Colonic mucosa (tissue), 4 donors: Measurements from ENCODE around the gene ZNF234. TPM values are rescaled to one million over a fixed set of nuclear protein-coding genes. Genes with fewer than 3 reads are reported as not detected.
"Not testable (repeated sequence)": the region's sequence is repeated elsewhere in the genome, so short reads cannot be mapped to it uniquely, and the experiment has no call there.

ENCODE experiments used
- DNase-seq: peaks from one replicate; pipeline ENCODE4 v3.0.0-alpha.2; 2020
- H3K27ac ChIP-seq: fragments of 200-600 bp; one replicate; pipeline ENCODE4 v1.8.0; 2021
- H3K27me3 ChIP-seq: fragments of 200-600 bp; one replicate; pipeline ENCODE4 v1.8.0; 2021
- H3K36me3 ChIP-seq: fragments of 200-600 bp; one replicate; pipeline ENCODE4 v1.8.0; 2021
- H3K4me1 ChIP-seq: fragments of 200-600 bp; one replicate; pipeline ENCODE4 v1.8.0; 2021; ENCODE audit warnings: mild to moderate bottlenecking
- H3K4me3 ChIP-seq: fragments of 200-600 bp; one replicate; pipeline ENCODE4 v1.8.0; 2021
- H3K9ac ChIP-seq, 2 donors: one replicate each; pipeline ENCODE4 v1.7.0; 2013; ENCODE audit warnings: control low read depth in 2 of 2, low read depth in 2 of 2, low read length in 2 of 2
- H3K9me3 ChIP-seq: fragments of 200-600 bp; one replicate; pipeline ENCODE4 v1.8.0; 2021
- intact Hi-C: fragments of 100-400 bp; cut with DNase I; formaldehyde crosslinking; loops from one replicate; pipeline ENCODE4 v1.14.1; 2022
- total RNA-seq, 2 donors: library from RNA; stranded (reverse); fragmentation: NEBNext Ultra II Directional in 1 of 2; extraction: Animal tissue kit (Norgen Biotek cat#: 25700) in 1 of 2; gene quantifications; one replicate each; pipeline ENCODE4 v1.2.1, GENCODE V29; 2021
- TF ChIP-seq, protein P1 (sequence below): fragments of 200-600 bp; IDR thresholded peaks from one replicate; pipeline ENCODE4 v1.8.0; 2022; ENCODE audit warnings: antibody characterized with exemption, mild to moderate bottlenecking
- donor health status: healthy.
- donor health status: DM: no; HTN: no; CAD: no.
- donor health status: DM: no; HTN: no; CAD: no.

The ZNF234 gene
- total RNA-seq, 2 donors from 2014 or later, result 6.3 to 7.5 TPM

DNA sequence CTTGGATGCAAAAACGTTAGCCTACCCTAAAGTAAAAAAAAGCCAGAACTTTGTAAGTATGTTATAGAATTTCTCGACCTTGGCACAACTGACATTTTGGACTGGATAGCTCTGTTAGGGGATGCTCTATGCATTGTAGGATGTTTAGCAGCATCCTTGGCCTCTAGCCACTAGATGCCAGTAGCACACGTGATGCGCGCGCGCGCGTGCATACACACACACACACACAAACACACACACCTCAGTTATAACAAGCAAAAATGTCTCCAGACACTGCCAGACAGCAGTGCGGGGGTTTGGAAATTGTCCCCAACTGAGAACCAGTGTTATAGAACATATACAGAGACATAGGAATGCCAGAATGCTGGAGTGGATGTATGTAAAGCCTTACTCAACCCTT is 40.8 kb downstream of the ZNF234 start:
- TF ChIP-seq, protein P1, sequence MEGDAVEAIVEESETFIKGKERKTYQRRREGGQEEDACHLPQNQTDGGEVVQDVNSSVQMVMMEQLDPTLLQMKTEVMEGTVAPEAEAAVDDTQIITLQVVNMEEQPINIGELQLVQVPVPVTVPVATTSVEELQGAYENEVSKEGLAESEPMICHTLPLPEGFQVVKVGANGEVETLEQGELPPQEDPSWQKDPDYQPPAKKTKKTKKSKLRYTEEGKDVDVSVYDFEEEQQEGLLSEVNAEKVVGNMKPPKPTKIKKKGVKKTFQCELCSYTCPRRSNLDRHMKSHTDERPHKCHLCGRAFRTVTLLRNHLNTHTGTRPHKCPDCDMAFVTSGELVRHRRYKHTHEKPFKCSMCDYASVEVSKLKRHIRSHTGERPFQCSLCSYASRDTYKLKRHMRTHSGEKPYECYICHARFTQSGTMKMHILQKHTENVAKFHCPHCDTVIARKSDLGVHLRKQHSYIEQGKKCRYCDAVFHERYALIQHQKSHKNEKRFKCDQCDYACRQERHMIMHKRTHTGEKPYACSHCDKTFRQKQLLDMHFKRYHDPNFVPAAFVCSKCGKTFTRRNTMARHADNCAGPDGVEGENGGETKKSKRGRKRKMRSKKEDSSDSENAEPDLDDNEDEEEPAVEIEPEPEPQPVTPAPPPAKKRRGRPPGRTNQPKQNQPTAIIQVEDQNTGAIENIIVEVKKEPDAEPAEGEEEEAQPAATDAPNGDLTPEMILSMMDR, result no peak
- no peak for DNase-seq
- H3K9ac ChIP-seq, result no peak overlapping the region
- H3K4me3 ChIP-seq, result no peak overlapping the region
- no peaks in the 10 kb centered on the region for H3K27me3 ChIP-seq
- no peaks in the 10 kb centered on the region for H3K36me3 ChIP-seq
- intact Hi-C loops, result no loop called here
- H3K27ac ChIP-seq, result no peak overlapping the region
- no peaks in the 10 kb centered on the region for H3K4me1 ChIP-seq
- H3K9me3 ChIP-seq, result peaks cover 9% of the 10 kb centered on the region

DNA sequence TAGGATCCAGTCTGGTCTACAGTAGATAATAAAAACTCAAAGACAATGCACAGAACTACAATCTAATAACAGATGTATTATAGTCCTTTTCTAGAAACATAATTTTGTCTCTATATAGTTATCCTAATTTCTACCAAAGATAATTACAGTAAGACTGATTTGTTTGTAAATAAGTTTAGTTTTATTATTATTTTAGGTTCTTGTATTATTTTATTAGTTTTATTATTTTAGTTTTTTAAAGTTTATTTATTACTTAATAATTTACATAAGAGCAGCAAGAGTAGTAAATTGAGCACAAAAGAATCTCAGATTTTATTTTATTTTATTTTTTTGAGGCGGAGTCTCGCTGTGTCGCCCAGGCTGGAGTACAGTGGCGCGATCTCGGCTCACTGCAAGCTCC is 48.7 kb downstream of the ZNF234 start:
- intact Hi-C loops, result no loop called here
- Histone ChIP-seq H3K36me3 (no peaks in the 10 kb centered on the region), H3K4me3 (no peak overlapping the region), H3K4me1 (no peaks in the 10 kb centered on the region), H3K9me3 (peaks cover 9% of the 10 kb centered on the region), H3K27ac (no peak overlapping the region), H3K9ac (no peak overlapping the region), H3K27me3 (no peaks in the 10 kb centered on the region)
- no peak for DNase-seq
- TF ChIP-seq, protein P1, result no peak

DNA sequence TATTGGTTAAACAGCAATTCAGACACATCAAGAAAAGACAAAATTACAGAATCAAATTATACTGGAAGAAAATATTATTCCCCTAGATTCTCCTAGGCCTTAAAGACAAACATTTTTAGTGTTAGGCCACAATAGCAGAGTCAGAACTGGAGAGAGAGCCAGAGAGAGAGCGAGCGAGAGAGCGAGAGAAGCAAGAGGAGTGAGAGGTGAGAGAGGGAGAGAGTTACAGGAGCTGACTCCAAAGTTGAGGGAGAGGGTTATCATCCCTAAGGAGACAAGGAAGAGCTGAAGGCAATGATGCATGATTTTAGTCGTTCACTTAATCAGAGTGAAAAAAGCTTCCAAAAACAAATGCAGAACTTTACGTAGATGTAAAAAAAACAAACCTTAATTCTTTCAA is 50.8 kb downstream of the ZNF234 start:
- intact Hi-C loops, result no loop called here
- Histone ChIP-seq H3K4me1 (no peaks in the 10 kb centered on the region), H3K27ac (no peak overlapping the region), H3K9ac (no peak overlapping the region), H3K4me3 (no peak overlapping the region), H3K9me3 (no peaks in the 10 kb centered on the region), H3K27me3 (no peaks in the 10 kb centered on the region), H3K36me3 (no peaks in the 10 kb centered on the region)
- TF ChIP-seq, protein P1, result no peak
- no peak for DNase-seq

DNA sequence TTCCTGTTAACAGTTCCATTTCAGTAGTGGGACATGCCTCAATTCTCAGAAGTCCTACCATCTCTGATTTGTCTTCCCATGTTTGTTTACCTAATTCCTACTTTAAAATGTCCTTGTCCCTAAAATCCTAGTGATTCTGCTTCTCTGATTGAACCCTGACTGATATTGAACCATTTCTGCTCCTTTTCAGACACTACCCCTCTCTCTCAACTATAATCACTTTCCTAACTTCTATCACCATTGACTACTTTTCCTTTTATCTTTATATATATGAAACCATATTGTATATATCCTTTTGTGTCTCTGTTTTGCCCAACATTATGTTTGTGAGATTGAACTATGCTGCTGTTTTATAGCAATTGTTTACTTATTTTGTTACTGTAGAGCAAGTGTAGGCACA is 55.4 kb downstream of the ZNF234 start:
- H3K9me3 ChIP-seq, result no peaks in the 10 kb centered on the region
- intact Hi-C loops, result no loop called here

DNA sequence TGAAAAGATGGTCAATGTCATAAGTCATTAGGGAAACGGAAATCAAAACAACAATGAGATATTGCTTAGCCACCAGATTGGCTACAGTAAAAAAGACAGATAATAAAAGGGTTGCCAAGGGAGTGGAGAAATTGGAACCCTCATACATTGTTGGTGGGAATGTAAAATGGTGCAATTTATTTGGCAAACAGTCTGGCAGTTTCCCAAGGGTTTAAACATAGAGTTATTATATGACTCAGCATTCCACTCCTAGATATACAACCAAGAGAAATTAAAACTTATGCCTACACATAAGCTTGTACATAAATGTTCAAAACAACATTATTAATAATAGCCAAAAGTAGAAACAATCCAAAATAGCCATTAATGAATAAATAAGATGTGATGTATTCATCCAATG is 61.1 kb downstream of the ZNF234 start:
- H3K27me3 ChIP-seq, result no peaks in the 10 kb centered on the region
- no peak overlapping the region for H3K4me3 ChIP-seq
- no peak overlapping the region for H3K27ac ChIP-seq
- H3K4me1 ChIP-seq, result no peaks in the 10 kb centered on the region
- H3K36me3 ChIP-seq, result no peaks in the 10 kb centered on the region
- no peak for DNase-seq
- no peak overlapping the region for H3K9ac ChIP-seq
- intact Hi-C loops, result no loop called here
- no peaks in the 10 kb centered on the region for H3K9me3 ChIP-seq
- TF ChIP-seq, protein P1, result no peak

More for the DNA sequence above, 55.4 kb downstream of the ZNF234 start:
- Histone ChIP-seq H3K4me1 (no peaks in the 10 kb centered on the region), H3K27ac (no peak overlapping the region), H3K4me3 (no peak overlapping the region), H3K9ac (no peak overlapping the region), H3K27me3 (no peaks in the 10 kb centered on the region), H3K36me3 (no peaks in the 10 kb centered on the region)
- DNase-seq, result no peak
- TF ChIP-seq, protein P1, result no peak

DNA sequence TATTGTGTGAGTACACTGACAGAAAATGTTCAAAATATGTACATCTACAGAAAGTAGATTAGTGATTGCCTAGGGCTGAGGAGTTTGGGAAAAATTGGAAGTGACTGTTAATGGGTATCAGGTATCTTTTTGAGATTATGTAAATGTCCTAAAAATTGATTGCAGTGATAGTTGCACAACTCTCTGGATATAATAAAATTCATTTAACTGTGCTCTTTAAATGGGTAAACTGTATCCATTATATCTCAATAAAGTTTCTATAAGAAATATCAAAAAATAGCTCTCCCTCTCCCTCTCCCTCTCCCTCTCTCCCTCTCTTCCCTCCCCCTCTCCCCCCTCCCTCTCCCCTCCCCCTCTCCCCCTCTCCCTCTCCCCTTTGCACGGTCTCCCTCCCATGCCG is 61.6 kb downstream of the ZNF234 start:
- H3K27ac ChIP-seq, result no peak overlapping the region
- no peak for DNase-seq
- H3K9me3 ChIP-seq, result no peaks in the 10 kb centered on the region
- no peaks in the 10 kb centered on the region for H3K36me3 ChIP-seq
- TF ChIP-seq, protein P1, result no peak
- intact Hi-C loops, result no loop called here
- H3K4me1 ChIP-seq, result no peaks in the 10 kb centered on the region
- no peak overlapping the region for H3K4me3 ChIP-seq
- H3K9ac ChIP-seq, result no peak overlapping the region
- H3K27me3 ChIP-seq, result no peaks in the 10 kb centered on the region

DNA sequence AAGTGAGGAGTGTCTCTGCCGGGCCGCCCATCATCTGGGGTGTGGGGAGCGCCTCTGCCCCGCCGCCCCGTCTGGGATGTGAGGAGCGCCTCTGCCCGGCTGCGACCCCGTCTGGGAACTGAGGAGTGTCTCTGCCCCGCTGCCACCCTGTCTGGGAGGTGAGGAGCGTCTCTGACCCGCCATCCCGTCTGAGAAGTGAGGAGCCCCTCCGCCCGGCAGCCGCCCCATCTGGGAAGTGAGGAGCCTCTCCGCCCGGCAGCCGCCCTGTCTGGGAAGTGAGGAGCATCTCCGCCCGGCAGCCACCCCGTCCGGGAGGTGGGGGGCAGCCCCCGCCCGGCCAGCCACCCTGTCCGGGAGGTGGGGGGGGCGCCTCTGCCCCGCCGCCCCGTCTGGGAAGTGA is 62.5 kb downstream of the ZNF234 start:
- H3K4me1 ChIP-seq, DNase-seq, H3K9me3 ChIP-seq, H3K27me3 ChIP-seq, H3K4me3 ChIP-seq, intact Hi-C loops, H3K9ac ChIP-seq, H3K27ac ChIP-seq, H3K36me3 ChIP-seq: not testable (repeated sequence)
